Neural progenitor cell (in vitro differentiated cells): ENCODE data around the gene RBFOX1. TPM values are rescaled to one million over a fixed set of nuclear protein-coding genes. Genes with fewer than 3 reads are reported as not detected.

Experiments
- DNase-seq: peaks from one replicate; pipeline ENCODE4 v3.0.0-alpha.2; 2016; ENCODE audit warnings: low spot score
- H2AFZ ChIP-seq: fragments of 200-600 bp; sonication (generic); replicated peaks from 2 replicates; pipeline ENCODE4 v1.6.1; 2016; ENCODE audit warnings: antibody characterized with exemption
- H3F3A ChIP-seq: fragments of 200-600 bp; sonication (generic); 2 replicates; pipeline ENCODE4 v1.6.1; 2016; ENCODE audit warnings: antibody characterized with exemption, low read depth
- H3K27ac ChIP-seq: fragments of 200-600 bp; sonication (generic); 2 replicates; pipeline ENCODE4 v1.5.1; 2016; ENCODE audit warnings: mild to moderate bottlenecking
- H3K27me3 ChIP-seq: fragments of 200-600 bp; sonication (generic); 2 replicates; pipeline ENCODE4 v1.6.1; 2016; ENCODE audit warnings: mild to moderate bottlenecking, moderate library complexity
- H3K36me3 ChIP-seq: fragments of 200-600 bp; sonication (generic); 2 replicates; pipeline ENCODE4 v1.5.1; 2016
- H3K4me1 ChIP-seq: fragments of 200-600 bp; sonication (generic); 2 replicates; pipeline ENCODE4 v1.6.1; 2016; ENCODE audit warnings: mixed run types
- H3K4me2 ChIP-seq: fragments of 200-600 bp; sonication (generic); 2 replicates; pipeline ENCODE4 v1.6.1; 2016
- H3K4me3 ChIP-seq: fragments of 200-600 bp; sonication (generic); 2 replicates; pipeline ENCODE4 v1.5.1; 2016
- H3K79me2 ChIP-seq: fragments of 200-600 bp; sonication (generic); 2 replicates; pipeline ENCODE4 v1.6.1; 2016; ENCODE audit warnings: low read depth
- H3K9ac ChIP-seq: fragments of 200-600 bp; sonication (generic); 2 replicates; pipeline ENCODE4 v1.6.1; 2016
- H3K9me3 ChIP-seq: fragments of 200-600 bp; sonication (generic); 2 replicates; pipeline ENCODE4 v1.5.1; 2016; ENCODE audit warnings: low read depth
- H4K20me1 ChIP-seq: fragments of 200-600 bp; sonication (generic); 2 replicates; pipeline ENCODE4 v1.6.1; 2016; ENCODE audit warnings: low read depth
- H3K27ac Mint-ChIP-seq: 3 replicates; pipeline ENCODE4 v1.8.0; 2021; ENCODE audit warnings: mixed read lengths
- H3K27me3 Mint-ChIP-seq: 2 replicates; pipeline ENCODE4 v1.8.0; 2022; ENCODE audit warnings: low read depth, mild to moderate bottlenecking, inconsistent platforms, moderate library complexity, mixed read lengths; ENCODE audit not compliant: insufficient read depth
- H3K36me3 Mint-ChIP-seq: 3 replicates; pipeline ENCODE4 v1.8.0; 2021; ENCODE audit warnings: mixed read lengths
- H3K4me1 Mint-ChIP-seq: 3 replicates; pipeline ENCODE4 v1.8.0; 2021; ENCODE audit warnings: mixed read lengths
- H3K4me3 Mint-ChIP-seq: 3 replicates; pipeline ENCODE4 v1.8.0; 2021; ENCODE audit warnings: mild to moderate bottlenecking, moderate library complexity, mixed read lengths
- H3K9me3 Mint-ChIP-seq: 3 replicates; pipeline ENCODE4 v1.8.0; 2020; ENCODE audit warnings: mixed read lengths
- CTCF ChIP-seq: fragments of 200-600 bp; sonication (generic); IDR thresholded peaks from 2 replicates; pipeline ENCODE4 v1.5.1; 2017; ENCODE audit warnings: antibody characterized with exemption, mild to moderate bottlenecking
- EZH2 ChIP-seq: fragments of 200-600 bp; sonication (generic); IDR thresholded peaks from 2 replicates; pipeline ENCODE4 v1.6.1; 2017; ENCODE audit warnings: antibody characterized with exemption, mild to moderate bottlenecking, moderate library complexity
- EZH2phosphoT487 ChIP-seq: fragments of 200-600 bp; sonication (generic); IDR thresholded peaks from 2 replicates; pipeline ENCODE4 v1.6.1; 2017; ENCODE audit warnings: antibody characterized with exemption
- total RNA-seq: library from RNA; depleted of rRNA; stranded (reverse); fragments of >200 nt; gene quantifications from 2 replicates; pipeline ENCODE4 v1.2.3, GENCODE V29; 2015; ENCODE audit warnings: low replicate concordance

RBFOX1 gene
- total RNA-seq, 1 donor from 2014 or later = 1.2 TPM

GRCh38 chr16:7331997-7332396, 648 bp upstream of the RBFOX1 start:
- peaks cover 25% of the 10 kb centered on the region for H3K4me1 Mint-ChIP-seq

GRCh38 chr16:7333180-7333725, 608 bp downstream of the RBFOX1 start:
- no peaks in the 10 kb centered on the region for H3K9me3 ChIP-seq
- no peak overlapping the region for H3K9ac ChIP-seq
- H3K79me2 ChIP-seq = no peaks in the 10 kb centered on the region
- Mint-ChIP-seq H3K27me3 (peaks cover 2% of the 10 kb centered on the region), H3K36me3 (no peaks in the 10 kb centered on the region), H3K27ac (no peak overlapping the region), H3K4me3 (no peak overlapping the region), H3K9me3 (no peaks in the 10 kb centered on the region), H3K4me1 (peaks cover 25% of the 10 kb centered on the region)
- DNase-seq = no peak
- no peaks in the 10 kb centered on the region for H4K20me1 ChIP-seq
- H3F3A ChIP-seq = no peaks in the 10 kb centered on the region
- peaks cover 6% of the 10 kb centered on the region for H3K4me1 ChIP-seq
- no peak overlapping the region for H3K4me3 ChIP-seq
- no peak overlapping the region for H2AFZ ChIP-seq
- TF ChIP-seq CTCF = no peak
- no peak for TF ChIP-seq EZH2
- no peak for TF ChIP-seq EZH2phosphoT487
- H3K27ac ChIP-seq = no peak overlapping the region
- no peaks in the 10 kb centered on the region for H3K36me3 ChIP-seq
- H3K4me2 ChIP-seq = no peak overlapping the region
- H3K27me3 ChIP-seq = no peaks in the 10 kb centered on the region

More at GRCh38 chr16:7331997-7332396, 648 bp upstream of the RBFOX1 start:
- no peak overlapping the region for H3K4me3 Mint-ChIP-seq
- DNase-seq = no peak
- Histone ChIP-seq H3K4me1 (peaks cover 6% of the 10 kb centered on the region), H4K20me1 (no peaks in the 10 kb centered on the region), H2AFZ (no peak overlapping the region), H3K27me3 (no peaks in the 10 kb centered on the region), H3K27ac (no peak overlapping the region), H3K4me3 (no peak overlapping the region), H3K36me3 (no peaks in the 10 kb centered on the region), H3K9me3 (no peaks in the 10 kb centered on the region), H3K4me2 (no peak overlapping the region), H3F3A (no peaks in the 10 kb centered on the region), H3K79me2 (no peaks in the 10 kb centered on the region), H3K9ac (no peak overlapping the region)
- no peak overlapping the region for H3K27ac Mint-ChIP-seq
- H3K36me3 Mint-ChIP-seq = no peaks in the 10 kb centered on the region
- H3K27me3 Mint-ChIP-seq = peaks cover 2% of the 10 kb centered on the region
- TF ChIP-seq CTCF (no peak), EZH2phosphoT487 (no peak), EZH2 (no peak)
- H3K9me3 Mint-ChIP-seq = no peaks in the 10 kb centered on the region

- Histone ChIP-seq H3K27me3 (no peaks in the 10 kb centered on the region), H3K9me3 (no peaks in the 10 kb centered on the region), H2AFZ (no peak overlapping the region), H3K79me2 (no peaks in the 10 kb centered on the region), H3K4me2 (no peak overlapping the region), H3F3A (no peaks in the 10 kb centered on the region), H3K4me3 (no peak overlapping the region), H3K36me3 (no peaks in the 10 kb centered on the region), H3K4me1 (peaks cover 6% of the 10 kb centered on the region), H4K20me1 (no peaks in the 10 kb centered on the region), H3K9ac (no peak overlapping the region), H3K27ac (no peak overlapping the region)
- no peaks in the 10 kb centered on the region for H3K36me3 Mint-ChIP-seq
- no peak overlapping the region for H3K27ac Mint-ChIP-seq
- peaks cover 25% of the 10 kb centered on the region for H3K4me1 Mint-ChIP-seq
- H3K4me3 Mint-ChIP-seq = no peak overlapping the region
- DNase-seq = no peak
- no peaks in the 10 kb centered on the region for H3K9me3 Mint-ChIP-seq
- TF ChIP-seq EZH2 (no peak), CTCF (no peak), EZH2phosphoT487 (no peak)
- peaks cover 2% of the 10 kb centered on the region for H3K27me3 Mint-ChIP-seq
These were observed 2.3 kb downstream of the RBFOX1 start for GRCh38 chr16:7334801-7335560.
